Neural crest cell (in vitro differentiated cells): ENCODE data around the gene PRMT5. TPM values are rescaled to one million over a fixed set of nuclear protein-coding genes. Genes with fewer than 3 reads are reported as not detected.
"Not testable (repeated sequence)": the region's sequence is repeated elsewhere in the genome, so short reads cannot be mapped to it uniquely, and the experiment has no call there.

Experiments used
- DNase-seq: peaks from one replicate; pipeline ENCODE4 v3.0.0; 2021; ENCODE audit warnings: low read depth, mixed read lengths, low spot score
- H3K27ac Mint-ChIP-seq: one replicate; pipeline ENCODE4 v1.8.0; 2021; ENCODE audit warnings: mild to moderate bottlenecking, mixed read lengths; ENCODE audit not compliant: unreplicated experiment
- H3K27me3 Mint-ChIP-seq: 2 replicates; pipeline ENCODE4 v1.8.0; 2021; ENCODE audit warnings: low read depth, mild to moderate bottlenecking, mixed read lengths
- H3K36me3 Mint-ChIP-seq: 2 replicates; pipeline ENCODE4 v1.8.0; 2021; ENCODE audit warnings: low read depth, mild to moderate bottlenecking, mixed read lengths
- H3K4me1 Mint-ChIP-seq: 2 replicates; pipeline ENCODE4 v1.8.0; 2021; ENCODE audit warnings: mixed read lengths
- H3K4me3 Mint-ChIP-seq: one replicate; pipeline ENCODE4 v1.8.0; 2021; ENCODE audit warnings: mild to moderate bottlenecking, mixed read lengths
- H3K9me3 Mint-ChIP-seq: 2 replicates; pipeline ENCODE4 v1.8.0; 2021; ENCODE audit warnings: mixed read lengths
- total RNA-seq: library from RNA; stranded (reverse); gene quantifications from 2 replicates; pipeline ENCODE4 v1.2.1, GENCODE V29; 2021
- TF ChIP-seq, protein P1 (sequence below): fragments of 200-600 bp; sonication (generic); conservative IDR thresholded peaks from 2 replicates; pipeline ENCODE4 v1.5.0; 2021; ENCODE audit warnings: antibody characterized with exemption, mild to moderate bottlenecking

Gene PRMT5
- total RNA-seq, 1 donor from 2014 or later: 134 TPM

DNA sequence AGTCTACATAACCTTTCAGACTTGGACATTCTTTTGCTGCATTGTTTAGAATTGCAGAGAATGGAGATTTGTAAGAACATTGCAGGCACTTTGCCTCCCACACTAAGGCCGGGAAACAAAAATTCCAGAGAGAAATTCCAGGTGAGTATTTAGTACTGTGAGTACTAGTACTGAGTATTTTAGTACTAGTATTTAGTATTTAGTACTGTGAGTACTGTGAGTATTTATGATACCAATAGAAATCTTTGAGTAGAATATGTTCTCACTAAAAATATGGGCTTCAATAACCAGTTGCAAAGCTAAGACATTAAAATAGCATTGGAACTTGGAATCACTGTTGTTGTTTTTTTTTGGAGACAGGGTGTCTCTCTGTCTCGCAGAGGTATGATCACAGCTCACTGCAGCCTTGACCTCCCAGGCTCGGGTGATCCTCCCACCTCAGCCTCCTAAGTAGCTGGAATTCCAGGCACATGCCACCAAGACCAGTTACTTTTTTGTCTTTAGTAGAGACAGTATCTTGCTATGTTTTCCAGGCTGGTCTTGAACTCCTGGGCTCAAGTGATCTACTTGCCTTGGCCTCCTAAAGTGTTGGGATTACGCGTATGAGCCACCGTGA is 33.0 kb upstream of the PRMT5 start:
- no peak overlapping the region for H3K4me3 Mint-ChIP-seq
- no peaks in the 10 kb centered on the region for H3K4me1 Mint-ChIP-seq
- no peak overlapping the region for H3K27ac Mint-ChIP-seq
- no peak for DNase-seq
- H3K9me3 Mint-ChIP-seq: no peaks in the 10 kb centered on the region
- no peaks in the 10 kb centered on the region for H3K36me3 Mint-ChIP-seq
- no peaks in the 10 kb centered on the region for H3K27me3 Mint-ChIP-seq
- TF ChIP-seq, protein P1, sequence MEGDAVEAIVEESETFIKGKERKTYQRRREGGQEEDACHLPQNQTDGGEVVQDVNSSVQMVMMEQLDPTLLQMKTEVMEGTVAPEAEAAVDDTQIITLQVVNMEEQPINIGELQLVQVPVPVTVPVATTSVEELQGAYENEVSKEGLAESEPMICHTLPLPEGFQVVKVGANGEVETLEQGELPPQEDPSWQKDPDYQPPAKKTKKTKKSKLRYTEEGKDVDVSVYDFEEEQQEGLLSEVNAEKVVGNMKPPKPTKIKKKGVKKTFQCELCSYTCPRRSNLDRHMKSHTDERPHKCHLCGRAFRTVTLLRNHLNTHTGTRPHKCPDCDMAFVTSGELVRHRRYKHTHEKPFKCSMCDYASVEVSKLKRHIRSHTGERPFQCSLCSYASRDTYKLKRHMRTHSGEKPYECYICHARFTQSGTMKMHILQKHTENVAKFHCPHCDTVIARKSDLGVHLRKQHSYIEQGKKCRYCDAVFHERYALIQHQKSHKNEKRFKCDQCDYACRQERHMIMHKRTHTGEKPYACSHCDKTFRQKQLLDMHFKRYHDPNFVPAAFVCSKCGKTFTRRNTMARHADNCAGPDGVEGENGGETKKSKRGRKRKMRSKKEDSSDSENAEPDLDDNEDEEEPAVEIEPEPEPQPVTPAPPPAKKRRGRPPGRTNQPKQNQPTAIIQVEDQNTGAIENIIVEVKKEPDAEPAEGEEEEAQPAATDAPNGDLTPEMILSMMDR: no peak

- Mint-ChIP-seq H3K27me3 (no peaks in the 10 kb centered on the region), H3K4me1 (peaks cover 17% of the 10 kb centered on the region), H3K27ac (peak overlapping the region; percentile 98), H3K36me3 (peaks cover 2% of the 10 kb centered on the region), H3K4me3 (peak overlapping the region; percentile 93), H3K9me3 (no peaks in the 10 kb centered on the region)
- DNase-seq: no peak
- TF ChIP-seq, protein P1: no peak
Observed at GRCh38 chr14:22955702-22956569, 26.8 kb upstream of the PRMT5 start.

- peak overlapping the region; percentile 31 for H3K4me3 Mint-ChIP-seq
- peaks cover 4% of the 10 kb centered on the region for H3K36me3 Mint-ChIP-seq
- TF ChIP-seq, protein P1: no peak
- no peaks in the 10 kb centered on the region for H3K9me3 Mint-ChIP-seq
- peaks cover 17% of the 10 kb centered on the region for H3K4me1 Mint-ChIP-seq
- no peaks in the 10 kb centered on the region for H3K27me3 Mint-ChIP-seq
- no peak overlapping the region for H3K27ac Mint-ChIP-seq
- DNase-seq: no peak
Observed at GRCh38 chr14:22952418-22952817, 23.2 kb upstream of the PRMT5 start.

- not testable (repeated sequence) for H3K9me3 Mint-ChIP-seq, H3K36me3 Mint-ChIP-seq, DNase-seq, H3K27ac Mint-ChIP-seq, H3K27me3 Mint-ChIP-seq, H3K4me3 Mint-ChIP-seq
- peaks cover 17% of the 10 kb centered on the region for H3K4me1 Mint-ChIP-seq
Observed at GRCh38 chr14:22951795-22952194, 22.6 kb upstream of the PRMT5 start.

DNA sequence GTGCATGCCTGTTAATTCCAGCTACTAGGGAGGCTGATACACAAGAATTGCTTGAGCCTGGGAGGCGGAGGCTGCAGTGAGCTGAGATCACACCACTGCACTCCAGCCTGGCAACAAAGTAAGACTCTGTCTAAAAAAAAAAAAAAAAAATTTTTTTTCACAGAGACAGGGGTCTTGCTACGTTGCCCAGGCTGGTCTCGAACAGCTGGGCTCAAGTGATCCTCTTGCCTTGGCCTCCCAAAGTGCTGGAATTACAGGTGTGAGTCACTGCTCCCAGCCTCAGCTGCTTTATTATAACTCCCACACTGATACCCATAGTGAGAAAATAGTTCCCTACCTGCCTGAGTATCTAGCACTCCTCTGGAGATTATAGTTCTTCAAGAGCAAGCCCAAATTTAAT is 16.5 kb upstream of the PRMT5 start:
- TF ChIP-seq, protein P1: no peak
- Mint-ChIP-seq H3K4me3 (no peak overlapping the region), H3K27me3 (no peaks in the 10 kb centered on the region), H3K4me1 (no peaks in the 10 kb centered on the region), H3K9me3 (no peaks in the 10 kb centered on the region), H3K27ac (no peak overlapping the region), H3K36me3 (peaks cover 11% of the 10 kb centered on the region)
- DNase-seq: no peak

DNA sequence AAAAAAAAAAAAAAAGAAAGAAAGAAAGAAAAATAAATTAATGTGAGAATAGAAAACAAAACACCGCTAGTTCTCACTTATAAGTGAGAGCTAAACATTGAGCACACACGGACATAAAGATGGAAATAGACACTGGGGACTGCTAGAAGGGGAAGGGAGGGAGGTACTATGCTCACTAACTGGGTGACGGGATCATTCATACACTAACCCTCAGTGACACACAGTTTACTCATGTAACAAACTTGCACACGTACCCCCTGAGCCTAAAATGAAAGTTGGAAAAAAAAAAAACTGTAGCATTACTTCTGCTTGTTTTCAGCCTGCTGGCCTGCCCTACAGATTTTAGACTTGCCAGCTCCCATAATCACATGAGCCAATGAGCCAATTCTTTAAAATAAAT is 10.5 kb upstream of the PRMT5 start:
- no peaks in the 10 kb centered on the region for H3K4me1 Mint-ChIP-seq

More for the DNA sequence above, 10.5 kb upstream of the PRMT5 start:
- no peak for DNase-seq
- Mint-ChIP-seq H3K4me3 (no peak overlapping the region), H3K36me3 (peaks cover 12% of the 10 kb centered on the region), H3K27me3 (no peaks in the 10 kb centered on the region), H3K9me3 (no peaks in the 10 kb centered on the region), H3K27ac (no peak overlapping the region)
- TF ChIP-seq, protein P1: no peak
